Neural progenitor cell (in vitro differentiated cells): ENCODE measurements around the gene AOC2. TPM values are rescaled to one million over a fixed set of nuclear protein-coding genes. Genes with fewer than 3 reads are reported as not detected.

Source experiments
- DNase-seq: peaks from one replicate; pipeline ENCODE4 v3.0.0-alpha.2; 2016; ENCODE audit warnings: low spot score
- H2AFZ ChIP-seq: fragments of 200-600 bp; sonication (generic); replicated peaks from 2 replicates; pipeline ENCODE4 v1.6.1; 2016; ENCODE audit warnings: antibody characterized with exemption
- H3F3A ChIP-seq: fragments of 200-600 bp; sonication (generic); 2 replicates; pipeline ENCODE4 v1.6.1; 2016; ENCODE audit warnings: antibody characterized with exemption, low read depth
- H3K27ac ChIP-seq: fragments of 200-600 bp; sonication (generic); 2 replicates; pipeline ENCODE4 v1.5.1; 2016; ENCODE audit warnings: mild to moderate bottlenecking
- H3K27me3 ChIP-seq: fragments of 200-600 bp; sonication (generic); 2 replicates; pipeline ENCODE4 v1.6.1; 2016; ENCODE audit warnings: mild to moderate bottlenecking, moderate library complexity
- H3K36me3 ChIP-seq: fragments of 200-600 bp; sonication (generic); 2 replicates; pipeline ENCODE4 v1.5.1; 2016
- H3K4me1 ChIP-seq: fragments of 200-600 bp; sonication (generic); 2 replicates; pipeline ENCODE4 v1.6.1; 2016; ENCODE audit warnings: mixed run types
- H3K4me2 ChIP-seq: fragments of 200-600 bp; sonication (generic); 2 replicates; pipeline ENCODE4 v1.6.1; 2016
- H3K4me3 ChIP-seq: fragments of 200-600 bp; sonication (generic); 2 replicates; pipeline ENCODE4 v1.5.1; 2016
- H3K79me2 ChIP-seq: fragments of 200-600 bp; sonication (generic); 2 replicates; pipeline ENCODE4 v1.6.1; 2016; ENCODE audit warnings: low read depth
- H3K9ac ChIP-seq: fragments of 200-600 bp; sonication (generic); 2 replicates; pipeline ENCODE4 v1.6.1; 2016
- H3K9me3 ChIP-seq: fragments of 200-600 bp; sonication (generic); 2 replicates; pipeline ENCODE4 v1.5.1; 2016; ENCODE audit warnings: low read depth
- H4K20me1 ChIP-seq: fragments of 200-600 bp; sonication (generic); 2 replicates; pipeline ENCODE4 v1.6.1; 2016; ENCODE audit warnings: low read depth
- H3K27ac Mint-ChIP-seq: 3 replicates; pipeline ENCODE4 v1.8.0; 2021; ENCODE audit warnings: mixed read lengths
- H3K27me3 Mint-ChIP-seq: 2 replicates; pipeline ENCODE4 v1.8.0; 2022; ENCODE audit warnings: low read depth, mild to moderate bottlenecking, inconsistent platforms, moderate library complexity, mixed read lengths; ENCODE audit not compliant: insufficient read depth
- H3K36me3 Mint-ChIP-seq: 3 replicates; pipeline ENCODE4 v1.8.0; 2021; ENCODE audit warnings: mixed read lengths
- H3K4me1 Mint-ChIP-seq: 3 replicates; pipeline ENCODE4 v1.8.0; 2021; ENCODE audit warnings: mixed read lengths
- H3K4me3 Mint-ChIP-seq: 3 replicates; pipeline ENCODE4 v1.8.0; 2021; ENCODE audit warnings: mild to moderate bottlenecking, moderate library complexity, mixed read lengths
- H3K9me3 Mint-ChIP-seq: 3 replicates; pipeline ENCODE4 v1.8.0; 2020; ENCODE audit warnings: mixed read lengths
- EZH2 ChIP-seq: fragments of 200-600 bp; sonication (generic); IDR thresholded peaks from 2 replicates; pipeline ENCODE4 v1.6.1; 2017; ENCODE audit warnings: antibody characterized with exemption, mild to moderate bottlenecking, moderate library complexity
- EZH2phosphoT487 ChIP-seq: fragments of 200-600 bp; sonication (generic); IDR thresholded peaks from 2 replicates; pipeline ENCODE4 v1.6.1; 2017; ENCODE audit warnings: antibody characterized with exemption
- total RNA-seq: library from RNA; depleted of rRNA; stranded (reverse); fragments of >200 nt; gene quantifications from 2 replicates; pipeline ENCODE4 v1.2.3, GENCODE V29; 2015; ENCODE audit warnings: low replicate concordance
- TF ChIP-seq, protein P1 (sequence below): fragments of 200-600 bp; sonication (generic); IDR thresholded peaks from 2 replicates; pipeline ENCODE4 v1.5.1; 2017; ENCODE audit warnings: antibody characterized with exemption, mild to moderate bottlenecking

The AOC2 gene
- total RNA-seq, 1 donor from 2014 or later, result 1.2 TPM

DNA sequence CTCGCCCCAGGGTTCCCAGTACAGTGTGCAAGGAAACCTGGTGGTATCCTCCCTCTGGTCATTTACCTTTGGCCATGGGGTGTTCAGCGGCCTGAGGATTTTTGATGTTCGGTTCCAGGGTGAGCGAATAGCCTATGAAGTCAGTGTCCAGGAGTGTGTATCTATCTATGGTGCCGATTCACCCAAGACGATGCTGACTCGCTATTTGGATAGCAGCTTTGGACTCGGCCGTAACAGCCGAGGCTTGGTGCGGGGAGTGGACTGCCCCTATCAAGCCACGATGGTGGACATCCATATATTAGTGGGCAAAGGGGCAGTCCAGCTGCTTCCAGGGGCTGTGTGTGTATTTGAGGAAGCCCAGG is 1.2 kb downstream of the AOC2 start:
- Histone ChIP-seq H3K9me3 (no peaks in the 10 kb centered on the region), H3K9ac (no peak overlapping the region), H2AFZ (no peak overlapping the region), H3K4me3 (no peak overlapping the region), H3K27ac (no peak overlapping the region), H3K36me3 (no peaks in the 10 kb centered on the region), H3K27me3 (no peaks in the 10 kb centered on the region), H3K4me1 (no peaks in the 10 kb centered on the region), H3K79me2 (no peaks in the 10 kb centered on the region), H4K20me1 (no peaks in the 10 kb centered on the region), H3K4me2 (no peak overlapping the region), H3F3A (peaks cover 22% of the 10 kb centered on the region)
- H3K9me3 Mint-ChIP-seq, result no peaks in the 10 kb centered on the region
- peaks cover 5% of the 10 kb centered on the region for H3K27me3 Mint-ChIP-seq
- no peak overlapping the region for H3K27ac Mint-ChIP-seq
- TF ChIP-seq, protein P1, sequence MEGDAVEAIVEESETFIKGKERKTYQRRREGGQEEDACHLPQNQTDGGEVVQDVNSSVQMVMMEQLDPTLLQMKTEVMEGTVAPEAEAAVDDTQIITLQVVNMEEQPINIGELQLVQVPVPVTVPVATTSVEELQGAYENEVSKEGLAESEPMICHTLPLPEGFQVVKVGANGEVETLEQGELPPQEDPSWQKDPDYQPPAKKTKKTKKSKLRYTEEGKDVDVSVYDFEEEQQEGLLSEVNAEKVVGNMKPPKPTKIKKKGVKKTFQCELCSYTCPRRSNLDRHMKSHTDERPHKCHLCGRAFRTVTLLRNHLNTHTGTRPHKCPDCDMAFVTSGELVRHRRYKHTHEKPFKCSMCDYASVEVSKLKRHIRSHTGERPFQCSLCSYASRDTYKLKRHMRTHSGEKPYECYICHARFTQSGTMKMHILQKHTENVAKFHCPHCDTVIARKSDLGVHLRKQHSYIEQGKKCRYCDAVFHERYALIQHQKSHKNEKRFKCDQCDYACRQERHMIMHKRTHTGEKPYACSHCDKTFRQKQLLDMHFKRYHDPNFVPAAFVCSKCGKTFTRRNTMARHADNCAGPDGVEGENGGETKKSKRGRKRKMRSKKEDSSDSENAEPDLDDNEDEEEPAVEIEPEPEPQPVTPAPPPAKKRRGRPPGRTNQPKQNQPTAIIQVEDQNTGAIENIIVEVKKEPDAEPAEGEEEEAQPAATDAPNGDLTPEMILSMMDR, result no peak
- TF ChIP-seq EZH2phosphoT487 (no peak), EZH2 (no peak)
- no peaks in the 10 kb centered on the region for H3K4me1 Mint-ChIP-seq
- H3K36me3 Mint-ChIP-seq, result peaks cover 5% of the 10 kb centered on the region
- no peak for DNase-seq
- H3K4me3 Mint-ChIP-seq, result no peak overlapping the region

GRCh38 chr17:42845918-42846593 is 1.7 kb downstream of the AOC2 start:
- Histone ChIP-seq H3K36me3 (no peaks in the 10 kb centered on the region), H3K4me1 (no peaks in the 10 kb centered on the region), H3K4me2 (no peak overlapping the region), H3K79me2 (no peaks in the 10 kb centered on the region), H3K27me3 (no peaks in the 10 kb centered on the region), H3K4me3 (no peak overlapping the region), H3K27ac (no peak overlapping the region), H3F3A (peaks cover 22% of the 10 kb centered on the region), H2AFZ (no peak overlapping the region), H3K9ac (no peak overlapping the region), H3K9me3 (no peaks in the 10 kb centered on the region), H4K20me1 (no peaks in the 10 kb centered on the region)
- Mint-ChIP-seq H3K9me3 (no peaks in the 10 kb centered on the region), H3K4me1 (no peaks in the 10 kb centered on the region), H3K36me3 (peaks cover 5% of the 10 kb centered on the region), H3K27me3 (peaks cover 5% of the 10 kb centered on the region), H3K27ac (no peak overlapping the region), H3K4me3 (no peak overlapping the region)
- TF ChIP-seq EZH2phosphoT487, result no peak
- TF ChIP-seq, protein P1, result no peak
- TF ChIP-seq EZH2, result no peak
- DNase-seq, result no peak

GRCh38 chr17:42846594-42847280 is 2.4 kb downstream of the AOC2 start:
- no peak for DNase-seq
- no peak overlapping the region for H3K4me3 Mint-ChIP-seq
- Histone ChIP-seq H3F3A (peaks cover 15% of the 10 kb centered on the region), H3K4me1 (no peaks in the 10 kb centered on the region), H2AFZ (no peak overlapping the region), H3K27ac (no peak overlapping the region), H3K9me3 (no peaks in the 10 kb centered on the region), H3K36me3 (no peaks in the 10 kb centered on the region), H3K27me3 (no peaks in the 10 kb centered on the region), H3K4me2 (no peak overlapping the region), H3K9ac (no peak overlapping the region), H4K20me1 (no peaks in the 10 kb centered on the region), H3K4me3 (no peak overlapping the region), H3K79me2 (no peaks in the 10 kb centered on the region)
- H3K27ac Mint-ChIP-seq, result no peak overlapping the region
- peaks cover 5% of the 10 kb centered on the region for H3K27me3 Mint-ChIP-seq
- TF ChIP-seq EZH2, result no peak
- TF ChIP-seq, protein P1, result no peak
- TF ChIP-seq EZH2phosphoT487, result no peak
- H3K36me3 Mint-ChIP-seq, result peaks cover 5% of the 10 kb centered on the region
- H3K9me3 Mint-ChIP-seq, result no peaks in the 10 kb centered on the region
- no peaks in the 10 kb centered on the region for H3K4me1 Mint-ChIP-seq
